D721Med (cell line): ENCODE data around the gene STK17B.

ENCODE experiments used
- DNase-seq: peaks from one replicate; pipeline ENCODE4 v3.0.0; 2011; ENCODE audit warnings: low spot score; ENCODE audit not compliant: insufficient read length
- FAIRE-seq: peaks from 2 replicates; lab custom pipeline; 2011; peaks lifted over from hg19 to GRCh38; lab: Jason Lieb, UNC
- TF ChIP-seq, protein P1 (sequence below): IDR thresholded peaks from 2 replicates; pipeline ENCODE4 v1.5.1; 2012; ENCODE audit warnings: mild to moderate bottlenecking, control low read depth; ENCODE audit not compliant: insufficient read depth; ENCODE audit errors: missing control alignments

Gene STK17B

DNA sequence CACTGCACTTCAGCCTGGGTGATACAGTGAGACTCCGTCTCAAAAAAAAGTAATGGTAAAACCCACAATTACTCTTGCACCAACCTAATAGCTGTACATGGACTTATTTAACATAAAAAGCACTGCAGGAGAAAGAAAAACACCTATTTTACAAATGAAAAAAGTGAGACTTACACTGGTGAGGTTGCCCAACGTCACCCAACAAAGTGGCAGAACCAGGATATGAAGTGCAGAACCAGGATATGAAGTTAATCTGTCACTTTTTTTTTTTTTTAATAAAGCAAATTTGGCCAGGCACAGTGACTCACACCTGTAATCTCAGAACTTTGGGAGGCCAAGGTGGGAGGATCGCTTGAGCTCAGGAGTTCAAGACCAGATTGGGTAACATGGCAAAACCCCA is 13.5 kb upstream of the STK17B start:
- DNase-seq (no peak), FAIRE-seq (no peak)
- TF ChIP-seq, protein P1, sequence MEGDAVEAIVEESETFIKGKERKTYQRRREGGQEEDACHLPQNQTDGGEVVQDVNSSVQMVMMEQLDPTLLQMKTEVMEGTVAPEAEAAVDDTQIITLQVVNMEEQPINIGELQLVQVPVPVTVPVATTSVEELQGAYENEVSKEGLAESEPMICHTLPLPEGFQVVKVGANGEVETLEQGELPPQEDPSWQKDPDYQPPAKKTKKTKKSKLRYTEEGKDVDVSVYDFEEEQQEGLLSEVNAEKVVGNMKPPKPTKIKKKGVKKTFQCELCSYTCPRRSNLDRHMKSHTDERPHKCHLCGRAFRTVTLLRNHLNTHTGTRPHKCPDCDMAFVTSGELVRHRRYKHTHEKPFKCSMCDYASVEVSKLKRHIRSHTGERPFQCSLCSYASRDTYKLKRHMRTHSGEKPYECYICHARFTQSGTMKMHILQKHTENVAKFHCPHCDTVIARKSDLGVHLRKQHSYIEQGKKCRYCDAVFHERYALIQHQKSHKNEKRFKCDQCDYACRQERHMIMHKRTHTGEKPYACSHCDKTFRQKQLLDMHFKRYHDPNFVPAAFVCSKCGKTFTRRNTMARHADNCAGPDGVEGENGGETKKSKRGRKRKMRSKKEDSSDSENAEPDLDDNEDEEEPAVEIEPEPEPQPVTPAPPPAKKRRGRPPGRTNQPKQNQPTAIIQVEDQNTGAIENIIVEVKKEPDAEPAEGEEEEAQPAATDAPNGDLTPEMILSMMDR: no peak

DNA sequence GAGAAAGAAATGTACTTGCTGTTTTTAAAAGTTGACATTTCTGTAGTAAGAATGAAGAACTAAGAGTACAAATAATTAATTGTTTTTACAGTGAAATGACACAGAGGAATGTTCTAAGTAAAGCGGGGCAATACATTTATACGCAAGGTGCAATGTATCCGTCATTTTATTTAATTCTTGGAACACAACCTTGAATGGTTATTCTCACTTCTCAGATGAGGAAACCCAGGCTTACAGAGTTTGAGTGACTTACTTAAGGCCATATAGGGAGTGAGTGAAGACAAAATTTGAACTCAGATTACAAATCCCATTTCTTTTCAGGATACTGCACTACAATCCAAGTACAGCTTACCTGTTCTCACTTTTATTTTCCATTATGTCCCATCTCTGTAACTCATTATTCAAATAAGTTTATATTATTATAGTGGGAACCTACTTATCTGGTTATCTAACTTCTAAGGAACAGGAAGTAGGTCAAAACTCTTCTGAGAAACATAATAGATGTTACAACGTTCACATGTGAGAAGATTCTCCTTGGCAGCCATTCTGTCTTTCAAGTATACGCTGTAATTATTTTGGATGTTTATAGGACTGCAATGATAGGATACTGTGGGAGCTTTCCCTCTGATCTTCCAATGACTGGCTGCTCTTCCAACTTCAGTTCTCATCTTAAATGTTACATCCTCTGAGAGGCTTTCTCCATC is 12.3 kb upstream of the STK17B start:
- TF ChIP-seq, protein P1: no peak
- no peak for DNase-seq
- no peak for FAIRE-seq

DNA sequence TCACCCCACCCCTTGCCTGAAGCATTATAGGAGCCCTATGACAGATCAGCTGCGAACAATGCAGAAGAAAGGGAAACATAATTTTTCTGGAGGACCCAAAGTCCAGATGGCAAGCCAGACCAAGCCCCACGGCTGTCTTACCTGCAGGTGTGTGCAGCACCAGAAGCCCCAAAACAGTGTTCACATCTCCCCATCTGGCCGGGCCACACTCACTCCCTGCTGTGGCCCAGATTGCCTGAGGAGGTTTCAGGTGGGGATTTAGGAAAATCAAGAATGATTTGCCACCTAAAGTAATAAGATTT is 11.7 kb upstream of the STK17B start:
- FAIRE-seq (no peak), DNase-seq (no peak)
- TF ChIP-seq, protein P1: no peak

DNA sequence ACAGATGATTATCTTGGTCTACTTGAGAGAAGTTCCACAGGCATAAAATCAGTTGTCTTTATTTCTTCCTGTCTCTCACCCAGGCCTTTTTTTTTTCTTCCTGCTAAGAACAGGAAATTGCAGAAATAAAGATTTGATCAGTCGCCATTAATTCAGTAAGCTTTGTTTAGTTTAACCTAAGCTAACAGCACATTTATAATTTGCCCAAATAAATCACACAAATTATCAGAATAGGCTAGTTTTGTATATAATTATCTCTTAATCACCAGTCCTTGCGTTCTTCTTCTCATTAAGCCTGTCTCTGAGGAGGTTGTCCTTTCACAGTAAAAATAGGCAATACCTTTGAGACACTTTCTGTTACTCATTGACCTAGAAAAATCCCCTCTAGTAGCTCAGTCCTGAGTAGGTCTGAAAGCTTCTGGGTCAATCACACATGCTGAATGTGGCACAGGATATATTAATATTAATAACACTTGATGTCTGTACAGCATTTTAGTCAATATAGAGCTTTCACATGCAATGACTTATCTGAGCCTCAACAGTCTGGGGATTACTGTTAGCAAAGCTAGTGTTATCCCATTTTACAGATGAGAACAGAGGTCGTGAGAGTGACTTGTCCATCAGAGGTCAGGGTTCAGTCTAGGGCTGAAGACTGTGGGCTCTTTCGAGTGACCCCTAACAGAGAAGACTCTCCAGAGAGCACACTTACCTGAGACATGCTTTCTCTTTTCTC is 11.2 kb upstream of the STK17B start:
- no peak for DNase-seq
- FAIRE-seq: no peak
- TF ChIP-seq, protein P1: no peak

DNA sequence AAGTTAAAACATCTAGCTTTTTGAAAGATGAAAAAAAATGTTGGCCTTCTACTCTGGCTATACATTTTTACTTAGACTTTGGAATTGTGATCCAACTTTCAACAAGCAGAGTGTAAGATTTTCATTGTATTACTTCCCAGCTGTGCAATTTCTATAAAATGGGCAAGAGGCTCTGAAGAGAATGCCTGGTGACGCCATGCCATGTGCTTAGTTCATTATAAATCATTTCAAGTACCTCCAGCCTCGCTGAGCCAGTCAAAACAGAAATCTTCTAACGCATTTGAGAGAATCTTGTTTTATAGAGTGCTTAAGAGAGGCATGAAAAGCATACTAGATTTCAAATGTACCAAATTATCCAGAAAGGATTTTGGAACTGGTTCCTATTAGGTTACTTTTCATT is 10.1 kb upstream of the STK17B start:
- TF ChIP-seq, protein P1: no peak
- DNase-seq (no peak), FAIRE-seq (no peak)

DNA sequence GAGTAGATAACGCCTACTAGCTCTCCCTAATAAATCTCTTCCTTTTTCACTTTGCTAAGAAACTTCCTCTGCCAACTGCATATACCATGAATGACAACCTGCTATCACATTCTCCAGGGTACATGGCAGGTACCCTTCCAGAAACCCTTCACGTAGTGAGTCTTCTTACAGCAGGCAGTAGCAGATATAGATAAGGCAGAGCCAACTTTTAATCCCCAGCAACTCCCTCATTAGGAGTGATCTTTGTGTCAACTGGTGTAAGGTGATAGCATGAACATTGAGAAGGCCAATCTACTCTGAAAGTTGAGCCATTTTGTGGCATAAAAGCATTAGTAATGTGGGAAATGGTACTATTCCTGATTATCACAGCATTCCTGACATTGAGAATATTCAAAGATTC is 5.7 kb upstream of the STK17B start:
- no peak for FAIRE-seq
- TF ChIP-seq, protein P1: no peak
- DNase-seq: no peak

DNA sequence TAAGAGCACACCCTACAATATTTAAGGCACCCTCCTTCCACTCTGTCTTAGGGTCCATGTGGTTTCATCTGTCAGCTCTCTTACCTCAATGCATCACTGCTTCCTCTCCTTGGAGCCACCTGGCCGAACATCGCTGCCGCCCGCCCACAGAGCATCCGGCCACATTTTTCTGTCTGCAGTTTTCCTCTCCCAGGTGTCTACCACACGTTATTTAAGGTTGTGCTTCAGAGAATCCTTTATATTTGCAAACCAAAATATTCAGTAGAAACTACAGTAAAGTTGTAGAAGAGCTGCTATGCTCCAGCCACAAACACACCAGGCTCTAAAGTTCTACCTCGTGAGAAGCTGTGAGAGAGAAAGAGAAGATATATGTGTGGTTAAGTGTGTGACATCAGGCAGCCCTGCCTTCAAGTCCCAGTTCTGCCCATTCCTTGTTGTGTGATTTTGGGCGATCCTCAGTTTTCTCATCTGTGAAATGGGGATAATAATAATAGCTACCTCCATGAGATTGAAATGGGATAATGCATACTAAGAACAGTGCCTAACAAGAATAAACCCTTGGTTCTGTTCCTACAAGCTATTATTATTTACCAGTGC is 4.9 kb upstream of the STK17B start:
- TF ChIP-seq, protein P1: no peak
- DNase-seq (no peak), FAIRE-seq (no peak)
